Prostate gland (tissue), 2 donors: Measurements from ENCODE around the gene RALY.

Experiments used
- CTCF ChIP-seq, 4 experiments: fragments of 200-600 bp in 2 of 4; fragments of 450-650 bp in 2 of 4; sonication (generic) in 2 of 4; IDR thresholded peaks; 1 replicate in 3 of 4; 2 replicates in 1 of 4; pipeline ENCODE4 v1.5.1; 2016 to 2019; ENCODE audit warnings: antibody characterized with exemption in 4 of 4, mild to moderate bottlenecking in 2 of 4, moderate library complexity in 2 of 4
- POLR2A ChIP-seq: fragments of 450-650 bp; IDR thresholded peaks from one replicate; pipeline ENCODE4 v1.6.1; 2016; ENCODE audit warnings: antibody characterized with exemption, mild to moderate bottlenecking
- POLR2AphosphoS5 ChIP-seq: sonication (generic); formaldehyde crosslinking; IDR thresholded peaks from one replicate; pipeline ENCODE4 v1.6.1; 2017; ENCODE audit warnings: antibody characterized with exemption

- TF ChIP-seq CTCF (IDR thresholded peaks at IDR 0.05), result no peak
- no peak for TF ChIP-seq POLR2AphosphoS5
- TF ChIP-seq POLR2A, result no peak
Measured at GRCh38 chr20:34042262-34042661, 48.6 kb downstream of the RALY start.
